Adipocyte (in vitro differentiated cells): ENCODE results near the gene TSNAXIP1.

Experiments
- DNase-seq: peaks from one replicate; pipeline ENCODE4 v3.0.0-alpha.2; 2015; ENCODE audit warnings: low read depth
- H3K27me3 ChIP-seq: replicated peaks from 2 replicates; pipeline ENCODE4 v1.7.0; 2013; ENCODE audit warnings: mild to moderate bottlenecking, low read length, moderate library complexity; ENCODE audit not compliant: control insufficient read depth, insufficient read depth
- H3K36me3 ChIP-seq: 2 replicates; pipeline ENCODE4 v1.7.0; 2013; ENCODE audit warnings: low read length, mild to moderate bottlenecking, moderate library complexity; ENCODE audit not compliant: control insufficient read depth, insufficient read depth, severe bottlenecking
- H3K4me1 ChIP-seq: 2 replicates; pipeline ENCODE4 v1.7.0; 2013; ENCODE audit warnings: mild to moderate bottlenecking, low read length, moderate library complexity; ENCODE audit not compliant: control insufficient read depth, insufficient read depth
- H3K4me3 ChIP-seq: 2 replicates; pipeline ENCODE4 v1.7.0; 2013; ENCODE audit warnings: mild to moderate bottlenecking, low read length, moderate library complexity
- H3K9ac ChIP-seq: 2 replicates; pipeline ENCODE4 v1.7.0; 2013; ENCODE audit warnings: mild to moderate bottlenecking, low read length, moderate library complexity
- H3K9me3 ChIP-seq: 2 replicates; pipeline ENCODE4 v1.7.0; 2013; ENCODE audit warnings: mild to moderate bottlenecking, low read length, moderate library complexity; ENCODE audit not compliant: control insufficient read depth

The TSNAXIP1 gene

DNA sequence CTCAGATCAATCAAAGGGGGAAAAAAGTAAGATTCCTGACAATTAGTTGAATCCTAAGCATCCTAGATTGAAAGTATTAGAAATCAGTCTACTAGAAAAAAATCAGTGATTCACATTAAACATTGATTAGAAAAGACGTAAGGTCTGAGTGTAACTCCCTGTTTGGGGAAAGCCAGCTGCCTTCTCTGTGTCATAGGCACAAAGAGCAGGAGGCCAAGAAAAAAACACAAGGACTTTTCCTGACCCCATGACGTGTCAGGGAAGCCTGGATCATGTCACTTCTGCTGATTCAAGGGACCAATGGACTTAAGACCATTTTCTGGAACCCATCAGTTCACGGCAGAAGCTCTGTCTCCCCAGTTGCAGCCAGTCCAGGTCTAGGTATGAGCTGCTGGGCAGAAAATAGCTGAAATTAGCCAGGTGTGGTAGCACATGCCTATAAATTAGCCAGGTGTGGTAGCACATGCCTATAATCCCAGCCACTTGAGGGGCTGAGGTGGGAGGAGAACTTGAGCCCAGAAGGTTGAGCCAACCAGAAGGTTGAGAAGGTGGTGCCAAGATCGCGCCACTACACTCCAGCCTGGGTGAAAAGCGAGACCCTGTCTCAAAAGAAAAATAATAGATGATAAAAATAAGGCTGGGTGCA is 36.2 kb upstream of the TSNAXIP1 start:
- peaks cover 3% of the 10 kb centered on the region for H3K36me3 ChIP-seq
- H3K27me3 ChIP-seq: no peaks in the 10 kb centered on the region
- H3K9me3 ChIP-seq: no peaks in the 10 kb centered on the region
- H3K4me3 ChIP-seq: no peak overlapping the region
- peaks cover 13% of the 10 kb centered on the region for H3K4me1 ChIP-seq
- H3K9ac ChIP-seq: no peak overlapping the region
- DNase-seq: no peak

DNA sequence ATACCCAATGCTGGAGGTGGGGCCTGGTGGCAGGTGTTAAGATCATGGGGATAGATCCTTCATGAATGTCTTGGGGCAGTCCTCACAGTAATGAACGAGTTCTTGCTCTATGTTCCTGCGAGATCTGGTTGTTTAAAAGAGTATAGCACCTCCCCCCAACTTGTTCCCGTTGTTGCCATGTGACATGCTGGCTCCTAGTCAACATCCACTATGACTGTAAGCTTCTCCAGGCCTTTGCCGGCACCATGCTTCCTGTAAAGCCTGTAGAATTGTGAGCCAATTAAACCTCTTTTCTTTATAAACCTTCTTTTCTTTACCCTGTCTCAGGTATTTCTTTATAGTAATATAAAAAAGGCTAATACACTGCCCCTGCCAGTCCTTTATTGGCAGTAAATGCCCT is 33.6 kb upstream of the TSNAXIP1 start:
- Histone ChIP-seq H3K9ac (no peak overlapping the region), H3K27me3 (no peaks in the 10 kb centered on the region), H3K4me1 (peaks cover 13% of the 10 kb centered on the region), H3K4me3 (no peak overlapping the region), H3K36me3 (no peaks in the 10 kb centered on the region), H3K9me3 (no peaks in the 10 kb centered on the region)
- DNase-seq: no peak

- Histone ChIP-seq H3K4me3 (no peak overlapping the region), H3K9me3 (no peaks in the 10 kb centered on the region), H3K9ac (no peak overlapping the region), H3K27me3 (no peaks in the 10 kb centered on the region), H3K36me3 (no peaks in the 10 kb centered on the region), H3K4me1 (peaks cover 13% of the 10 kb centered on the region)
- no peak for DNase-seq
Measured at GRCh38 chr16:67773569-67774456, 32.9 kb upstream of the TSNAXIP1 start.

GRCh38 chr16:67774457-67774853 is 32.2 kb upstream of the TSNAXIP1 start:
- no peak for DNase-seq
- H3K9ac ChIP-seq: no peak overlapping the region

DNA sequence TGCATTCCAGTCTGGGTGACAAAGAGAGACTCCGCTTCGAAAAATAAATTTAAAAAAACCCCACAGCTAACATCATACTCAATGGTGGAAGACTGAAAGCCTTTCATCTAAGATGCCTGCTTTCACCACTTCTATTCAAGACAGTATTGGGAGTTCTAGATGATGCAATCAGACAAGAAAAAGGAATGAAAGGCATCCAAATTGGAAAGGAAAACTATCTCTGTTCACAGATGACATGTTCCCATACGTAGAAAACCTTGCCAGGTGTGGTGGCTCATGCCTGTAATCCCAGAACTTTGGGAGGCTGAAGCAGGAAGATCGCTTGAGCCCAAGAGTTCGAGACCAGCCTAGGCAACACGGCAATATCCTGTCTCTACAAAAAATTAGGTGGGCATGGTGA is 31.4 kb upstream of the TSNAXIP1 start:
- no peak for DNase-seq
- H3K27me3 ChIP-seq: no peaks in the 10 kb centered on the region
- H3K9ac ChIP-seq: no peak overlapping the region
- H3K9me3 ChIP-seq: no peaks in the 10 kb centered on the region
- H3K36me3 ChIP-seq: no peaks in the 10 kb centered on the region
- no peak overlapping the region for H3K4me3 ChIP-seq
- peaks cover 13% of the 10 kb centered on the region for H3K4me1 ChIP-seq

More at GRCh38 chr16:67774457-67774853, 32.2 kb upstream of the TSNAXIP1 start:
- no peaks in the 10 kb centered on the region for H3K9me3 ChIP-seq
- H3K27me3 ChIP-seq: no peaks in the 10 kb centered on the region
- no peaks in the 10 kb centered on the region for H3K36me3 ChIP-seq
- peaks cover 13% of the 10 kb centered on the region for H3K4me1 ChIP-seq
- no peak overlapping the region for H3K4me3 ChIP-seq

GRCh38 chr16:67779256-67780014 is 27.3 kb upstream of the TSNAXIP1 start:
- Histone ChIP-seq H3K27me3 (no peaks in the 10 kb centered on the region), H3K4me3 (no peak overlapping the region), H3K9ac (no peak overlapping the region), H3K9me3 (no peaks in the 10 kb centered on the region), H3K36me3 (no peaks in the 10 kb centered on the region), H3K4me1 (no peaks in the 10 kb centered on the region)
- no peak for DNase-seq

GRCh38 chr16:67780847-67781564 is 25.7 kb upstream of the TSNAXIP1 start:
- Histone ChIP-seq H3K36me3 (no peaks in the 10 kb centered on the region), H3K4me1 (no peaks in the 10 kb centered on the region), H3K4me3 (no peak overlapping the region), H3K27me3 (no peaks in the 10 kb centered on the region), H3K9ac (no peak overlapping the region), H3K9me3 (no peaks in the 10 kb centered on the region)
- no peak for DNase-seq

DNA sequence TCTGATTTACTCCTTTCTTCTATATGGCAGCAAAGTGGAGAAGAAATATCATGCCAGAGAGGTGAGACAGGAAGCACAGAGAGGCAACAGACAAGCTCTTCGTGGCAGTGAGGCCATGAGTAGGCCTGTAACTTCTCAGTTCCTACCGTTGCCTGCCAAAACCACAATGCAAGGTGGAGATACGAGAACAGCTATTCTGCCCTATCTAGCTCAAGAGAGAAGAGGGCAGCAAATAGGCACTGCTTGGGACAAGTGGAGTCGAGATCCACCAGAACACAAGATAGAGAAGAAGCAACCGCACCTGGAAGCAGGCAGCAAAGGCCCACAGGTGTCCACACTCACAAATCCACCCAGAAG is 25.1 kb upstream of the TSNAXIP1 start:
- Histone ChIP-seq H3K27me3 (no peaks in the 10 kb centered on the region), H3K4me3 (no peak overlapping the region), H3K9ac (no peak overlapping the region), H3K9me3 (no peaks in the 10 kb centered on the region), H3K36me3 (no peaks in the 10 kb centered on the region), H3K4me1 (no peaks in the 10 kb centered on the region)
- DNase-seq: no peak

DNA sequence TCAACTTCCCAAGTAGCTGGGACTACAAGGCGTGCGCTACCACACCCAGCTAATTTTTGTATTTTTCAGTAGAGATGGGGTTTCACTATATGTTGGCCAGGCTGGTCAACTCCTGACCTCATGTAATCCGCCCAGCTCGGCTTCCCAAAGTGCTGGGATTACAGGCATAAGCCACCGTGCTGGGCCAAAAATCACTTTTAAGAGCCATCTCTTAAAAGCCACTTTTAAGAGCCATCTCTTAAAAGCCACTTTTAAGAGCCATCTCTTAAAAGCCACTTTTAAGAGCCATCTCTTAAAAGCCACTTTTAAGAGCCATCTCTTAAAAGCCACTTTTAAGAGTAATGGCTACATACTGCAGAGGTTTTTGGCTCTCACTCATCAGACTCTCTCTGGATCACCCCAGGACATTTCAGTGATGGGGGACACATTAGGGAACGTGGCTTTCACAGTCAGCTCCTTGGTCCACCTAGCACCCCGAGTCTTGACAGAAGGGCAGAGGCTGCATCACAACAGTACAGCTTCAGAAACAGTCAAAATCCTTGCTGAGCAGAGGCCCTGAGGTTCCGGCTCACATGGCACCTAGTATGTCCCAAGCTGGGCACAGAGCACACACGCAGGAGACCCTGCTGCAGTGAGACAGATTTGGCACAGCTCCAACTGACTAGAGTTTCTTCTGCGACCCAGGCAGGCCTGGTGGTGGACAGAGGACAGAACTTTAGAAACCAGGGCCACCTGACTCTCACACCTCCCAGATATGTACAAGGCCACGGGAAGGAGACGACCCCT is 23.9 kb upstream of the TSNAXIP1 start:
- Histone ChIP-seq H3K9me3 (no peaks in the 10 kb centered on the region), H3K9ac (no peak overlapping the region), H3K4me3 (no peak overlapping the region), H3K27me3 (no peaks in the 10 kb centered on the region), H3K36me3 (no peaks in the 10 kb centered on the region), H3K4me1 (no peaks in the 10 kb centered on the region)
- no peak for DNase-seq

DNA sequence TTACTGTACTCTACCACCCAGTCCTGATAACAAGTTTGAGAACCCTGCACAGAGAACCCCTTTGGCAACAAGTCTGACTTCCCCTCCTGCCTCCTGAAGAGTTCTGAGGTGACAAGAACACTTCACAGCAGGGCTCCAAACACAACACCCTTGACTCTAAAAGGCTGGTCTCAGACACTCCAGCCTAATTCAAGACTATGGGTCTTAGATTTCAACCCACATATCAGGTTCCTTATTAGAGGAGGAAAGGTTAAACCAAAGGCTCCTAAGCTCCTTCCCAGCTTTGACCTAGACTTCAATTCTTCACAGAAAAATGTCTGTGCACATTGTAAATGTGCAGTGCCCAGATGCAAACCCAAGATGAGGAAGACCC is 23.4 kb upstream of the TSNAXIP1 start:
- Histone ChIP-seq H3K9me3 (no peaks in the 10 kb centered on the region), H3K27me3 (no peaks in the 10 kb centered on the region), H3K36me3 (no peaks in the 10 kb centered on the region), H3K4me1 (no peaks in the 10 kb centered on the region), H3K9ac (no peak overlapping the region), H3K4me3 (no peak overlapping the region)
- DNase-seq: no peak
